8988T (cell line): ENCODE measurements around the gene PSEN1.

Source experiments
- DNase-seq: peaks from one replicate; pipeline ENCODE4 v3.0.0; 2011

Gene PSEN1

GRCh38 chr14:73221945-73222344, 85.6 kb downstream of the PSEN1 start:
- no peak for DNase-seq

- DNase-seq, result no peak
These were observed 86.7 kb downstream of the PSEN1 start for GRCh38 chr14:73223049-73223448.

- DNase-seq, result no peak
These were observed 89.2 kb downstream of the PSEN1 start for GRCh38 chr14:73225496-73225895.

GRCh38 chr14:73227812-73228781, 91.8 kb downstream of the PSEN1 start:
- no peak for DNase-seq

- no peak for DNase-seq
These were observed 93.7 kb downstream of the PSEN1 start for GRCh38 chr14:73230051-73230450.

GRCh38 chr14:73231981-73232851, 95.9 kb downstream of the PSEN1 start:
- peak; percentile 81 for DNase-seq

GRCh38 chr14:73232984-73233383, 96.7 kb downstream of the PSEN1 start:
- DNase-seq, result no peak

- no peak for DNase-seq
These were observed 97.3 kb downstream of the PSEN1 start for GRCh38 chr14:73233564-73233963.

- DNase-seq, result no peak
These were observed 97.7 kb downstream of the PSEN1 start for GRCh38 chr14:73234029-73234428.

GRCh38 chr14:73234586-73235394, 98.5 kb downstream of the PSEN1 start:
- DNase-seq, result no peak

GRCh38 chr14:73235531-73236155, 99.3 kb downstream of the PSEN1 start:
- DNase-seq, result no peak

GRCh38 chr14:73236157-73236556, 99.8 kb downstream of the PSEN1 start:
- DNase-seq, result no peak

- DNase-seq, result no peak
These were observed 100.5 kb downstream of the PSEN1 start for GRCh38 chr14:73236752-73237218.

- DNase-seq, result peak; percentile 55
These were observed 101.0 kb downstream of the PSEN1 start, which contains the start of gene PAPLN for GRCh38 chr14:73237219-73237785. Gene PAPLN (plus strand): TSS chr14:73237506. CDS start chr14:73239779, 2,273 bp downstream.

GRCh38 chr14:73237786-73238423, 101.6 kb downstream of the PSEN1 start:
- peak; percentile 59 for DNase-seq

GRCh38 chr14:73238424-73238852, 102.1 kb downstream of the PSEN1 start:
- no peak for DNase-seq

GRCh38 chr14:73238941-73239340, 102.6 kb downstream of the PSEN1 start:
- peak; percentile 18 for DNase-seq

- DNase-seq, result peak; percentile 18
These were observed 103.3 kb downstream of the PSEN1 start for GRCh38 chr14:73239393-73240241.

GRCh38 chr14:73240816-73241480, 104.6 kb downstream of the PSEN1 start:
- no peak for DNase-seq
